Measurements from ENCODE around the gene ASB3. TPM values are rescaled to one million over a fixed set of nuclear protein-coding genes. Genes with fewer than 3 reads are reported as not detected.

ASB3 gene
- polyA plus RNA-seq, 3 donors, result 6.7 to 14.9 (median 8.1) TPM

DNA sequence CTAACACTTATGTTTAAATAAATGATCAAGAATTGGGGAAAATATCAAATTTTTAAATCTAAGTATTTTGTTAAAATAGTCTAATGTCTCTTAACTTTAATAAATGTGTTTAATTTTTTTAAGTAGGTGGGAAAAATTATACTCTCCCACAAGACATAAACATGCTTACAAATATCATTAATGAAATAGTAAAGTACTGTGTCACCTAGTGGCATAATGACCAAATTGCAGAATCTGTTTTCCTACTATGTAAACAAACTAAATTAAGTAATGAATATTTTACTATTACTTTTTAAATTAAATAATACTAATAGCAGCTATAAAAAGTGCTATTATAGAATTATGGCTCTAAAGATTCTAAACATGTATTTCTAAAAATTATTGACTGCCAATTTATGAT, 71.2 kb downstream of the ASB3 start:
- peaks cover 54 to 55% of the 10 kb centered on the region in 2 donors for H3K36me3 Mint-ChIP-seq
- Histone ChIP-seq H3K27me3 (ENCODE audit: control insufficient read depth in 2 of 2, insufficient read depth in 2 of 2, low read length in 2 of 2) (no peaks in the 10 kb centered on the region), H3K79me2 (ENCODE audit: insufficient read depth, low read length) (no peaks in the 10 kb centered on the region), H3K27ac (ENCODE audit: low read depth in 1 of 2, low read length in 2 of 2) (no peak overlapping the region), H3K4me3 (replicated peaks in 1 of 3; ENCODE audit: low read depth in 2 of 3, low read length in 3 of 3) (no peak overlapping the region), H4K20me1 (ENCODE audit: insufficient read depth, low read length) (no peaks in the 10 kb centered on the region), H3K4me2 (replicated peaks; ENCODE audit: extremely low read depth, low read length, poor library complexity, severe bottlenecking) (no peak overlapping the region), H2AFZ (ENCODE audit: insufficient read depth, low read depth, low read length, poor library complexity, severe bottlenecking) (no peak overlapping the region), H3K4me1 (ENCODE audit: control insufficient read depth in 1 of 2, insufficient read depth in 2 of 2, low read length in 2 of 2) (no peaks in the 10 kb centered on the region), H3K9ac (ENCODE audit: insufficient read depth, low read length, poor library complexity, severe bottlenecking) (no peak overlapping the region), H3K9me3 (replicated peaks in 1 of 2; ENCODE audit: control insufficient read depth in 1 of 2, insufficient read depth in 1 of 2, low read length in 2 of 2) (no peaks in the 10 kb centered on the region), H3K36me3 (replicated peaks in 1 of 2; ENCODE audit: control insufficient read depth in 1 of 2, insufficient read depth in 2 of 2, low read length in 2 of 2) (peaks cover 18 to 48% of the 10 kb centered on the region in 2 donors)
- no peak overlapping the region for H3K4me3 Mint-ChIP-seq
- intact Hi-C loops (cut with micrococcal nuclease), result no loop called here
- no peak overlapping the region for H3K27ac Mint-ChIP-seq
- DNase-seq, result no peak
- H3K27me3 Mint-ChIP-seq (ENCODE audit: low read depth in 3 of 3), result peaks cover 0 to 2% (median 0%) of the 10 kb centered on the region in 3 donors
- peaks cover 0 to 11% (median 2%) of the 10 kb centered on the region in 7 donors for H3K9me3 Mint-ChIP-seq
- TF ChIP-seq, protein P1, sequence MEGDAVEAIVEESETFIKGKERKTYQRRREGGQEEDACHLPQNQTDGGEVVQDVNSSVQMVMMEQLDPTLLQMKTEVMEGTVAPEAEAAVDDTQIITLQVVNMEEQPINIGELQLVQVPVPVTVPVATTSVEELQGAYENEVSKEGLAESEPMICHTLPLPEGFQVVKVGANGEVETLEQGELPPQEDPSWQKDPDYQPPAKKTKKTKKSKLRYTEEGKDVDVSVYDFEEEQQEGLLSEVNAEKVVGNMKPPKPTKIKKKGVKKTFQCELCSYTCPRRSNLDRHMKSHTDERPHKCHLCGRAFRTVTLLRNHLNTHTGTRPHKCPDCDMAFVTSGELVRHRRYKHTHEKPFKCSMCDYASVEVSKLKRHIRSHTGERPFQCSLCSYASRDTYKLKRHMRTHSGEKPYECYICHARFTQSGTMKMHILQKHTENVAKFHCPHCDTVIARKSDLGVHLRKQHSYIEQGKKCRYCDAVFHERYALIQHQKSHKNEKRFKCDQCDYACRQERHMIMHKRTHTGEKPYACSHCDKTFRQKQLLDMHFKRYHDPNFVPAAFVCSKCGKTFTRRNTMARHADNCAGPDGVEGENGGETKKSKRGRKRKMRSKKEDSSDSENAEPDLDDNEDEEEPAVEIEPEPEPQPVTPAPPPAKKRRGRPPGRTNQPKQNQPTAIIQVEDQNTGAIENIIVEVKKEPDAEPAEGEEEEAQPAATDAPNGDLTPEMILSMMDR (IDR thresholded peaks at IDR 0.05), result peak; percentile 41
- H3K4me1 Mint-ChIP-seq, result no peaks in the 10 kb centered on the region

- H3K9me3 Mint-ChIP-seq, result peaks cover 7 to 25% (median 20%) of the 10 kb centered on the region in 7 donors
- no peaks in the 10 kb centered on the region for H4K20me1 ChIP-seq (ENCODE audit: insufficient read depth, low read length)
- no peaks in the 10 kb centered on the region for H3K4me1 Mint-ChIP-seq
- no peak for DNase-seq
- no peak overlapping the region for H3K4me3 ChIP-seq (replicated peaks in 1 of 3; ENCODE audit: low read depth in 2 of 3, low read length in 3 of 3)
- peaks cover 44 to 84% of the 10 kb centered on the region in 2 donors for H3K36me3 ChIP-seq (replicated peaks in 1 of 2; ENCODE audit: control insufficient read depth in 1 of 2, insufficient read depth in 2 of 2, low read length in 2 of 2)
- no peak overlapping the region for H3K27ac ChIP-seq (ENCODE audit: low read depth in 1 of 2, low read length in 2 of 2)
- H3K4me3 Mint-ChIP-seq, result no peak overlapping the region
- H3K9me3 ChIP-seq (replicated peaks in 1 of 2; ENCODE audit: control insufficient read depth in 1 of 2, insufficient read depth in 1 of 2, low read length in 2 of 2), result peaks cover 9 to 20% of the 10 kb centered on the region in 2 donors
- peak overlapping the region in 1 of 7 donors; percentile 44 for H3K27ac Mint-ChIP-seq
- H3K27me3 Mint-ChIP-seq (ENCODE audit: low read depth in 3 of 3), result peaks cover 0 to 2% (median 0%) of the 10 kb centered on the region in 3 donors
- TF ChIP-seq, protein P1 (IDR thresholded peaks at IDR 0.05), result no peak
- no peak overlapping the region for H2AFZ ChIP-seq (ENCODE audit: insufficient read depth, low read depth, low read length, poor library complexity, severe bottlenecking)
- H3K4me2 ChIP-seq (replicated peaks; ENCODE audit: extremely low read depth, low read length, poor library complexity, severe bottlenecking), result no peak overlapping the region
- peaks cover 71 to 80% of the 10 kb centered on the region in 2 donors for H3K36me3 Mint-ChIP-seq
- WGBS (ENCODE audit: insufficient coverage), result 95% methylated on average over 4 of the region's 7 CpGs
- intact Hi-C loops (cut with micrococcal nuclease), result no loop called here
- no peak overlapping the region for H3K9ac ChIP-seq (ENCODE audit: insufficient read depth, low read length, poor library complexity, severe bottlenecking)
- no peaks in the 10 kb centered on the region for H3K79me2 ChIP-seq (ENCODE audit: insufficient read depth, low read length)
- no peaks in the 10 kb centered on the region for H3K4me1 ChIP-seq (ENCODE audit: control insufficient read depth in 1 of 2, insufficient read depth in 2 of 2, low read length in 2 of 2)
- no peaks in the 10 kb centered on the region for H3K27me3 ChIP-seq (ENCODE audit: control insufficient read depth in 2 of 2, insufficient read depth in 2 of 2, low read length in 2 of 2)
Observed at GRCh38 chr2:53711271-53711780, 75.4 kb downstream of the ASB3 start.

Measured in CD14-positive monocyte (primary cell).